ENCODE results near the gene BBS5.
"Not testable (repeated sequence)": the region's sequence is repeated elsewhere in the genome, so short reads cannot be mapped to it uniquely, and the experiment has no call there.

BBS5 gene

DNA sequence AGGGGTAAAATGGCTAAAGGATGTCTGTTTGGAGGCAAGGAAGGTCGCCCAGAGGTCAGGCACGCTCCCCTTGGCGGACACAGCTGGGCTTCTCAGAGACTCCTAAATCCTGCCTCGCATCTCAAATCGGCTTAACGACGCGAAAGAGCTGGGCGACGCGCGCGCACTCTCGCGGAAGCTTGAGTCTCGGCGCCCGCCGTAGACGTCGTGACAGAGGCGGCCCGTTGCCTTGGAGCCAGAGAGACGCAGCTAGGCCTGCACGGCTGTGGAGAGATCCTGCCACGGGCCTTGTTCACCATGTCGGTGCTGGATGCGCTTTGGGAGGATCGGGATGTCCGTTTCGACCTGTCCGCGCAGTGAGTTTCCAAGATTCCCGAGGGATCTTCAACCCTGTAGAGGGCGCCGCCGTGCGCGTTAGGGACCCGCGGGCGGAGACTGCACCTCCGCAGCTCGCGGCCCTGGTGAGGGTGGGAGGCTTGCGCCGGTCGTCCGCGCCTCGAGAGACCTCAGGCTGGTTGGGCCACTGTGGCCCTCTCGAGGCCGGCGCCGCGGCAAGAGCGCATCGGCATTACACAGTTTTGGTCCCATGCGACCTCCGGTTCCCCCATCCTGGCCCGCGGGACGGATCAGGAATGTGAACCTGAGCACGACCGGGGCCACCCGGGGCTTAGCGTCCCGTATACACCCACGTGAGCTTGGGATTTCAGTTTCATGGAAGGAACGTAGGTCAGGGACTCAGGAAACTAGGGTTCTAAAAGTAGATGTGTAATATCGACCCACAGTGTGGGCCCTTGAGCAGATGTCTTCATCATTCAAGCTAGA is at the start of gene BBS5:
Gene BBS5 (plus strand): TSS at position 238 of the 822 bp plus-strand sequence. CDS start 60 bp downstream, at position 298.
- peak; percentile 64 for DNase-seq (ENCODE audit: low spot score)

DNA sequence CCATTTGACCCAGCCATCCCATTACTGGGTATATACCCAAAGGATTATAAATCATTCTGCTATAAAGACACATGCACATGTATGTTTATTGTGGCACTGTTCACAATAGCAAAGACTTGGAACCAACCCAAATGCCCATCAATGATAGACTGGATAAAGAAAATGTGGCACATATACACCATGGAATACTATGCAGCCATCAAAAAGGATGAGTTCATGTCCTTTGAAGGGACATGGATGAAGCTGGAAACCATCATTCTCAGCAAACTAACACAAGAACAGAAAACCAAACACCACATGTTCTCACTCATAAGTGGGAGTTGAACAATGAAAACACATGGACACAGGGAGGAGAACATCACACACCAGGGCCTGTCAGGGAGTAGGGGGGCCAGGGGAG is 47.5 kb upstream of the BBS5 start:
- DNase-seq (ENCODE audit: low spot score) = not testable (repeated sequence)

DNA sequence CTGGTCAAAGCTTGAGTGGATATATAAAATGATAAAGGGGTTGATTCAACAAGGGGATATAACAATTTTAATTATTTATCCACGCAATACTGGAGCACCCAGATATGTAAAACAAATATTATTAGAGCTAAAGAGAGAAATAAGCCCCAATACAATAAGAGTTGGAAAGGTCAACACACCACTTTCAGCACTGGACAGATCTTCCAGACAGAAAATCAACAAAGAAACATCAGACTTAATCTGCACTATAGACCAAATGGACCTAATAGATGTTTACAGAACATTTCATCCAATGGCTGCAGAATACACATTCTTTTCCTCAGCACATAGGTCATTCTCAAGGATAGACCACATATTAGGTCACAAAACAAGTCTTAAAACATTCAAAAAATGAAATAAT is 45.1 kb upstream of the BBS5 start:
- DNase-seq (ENCODE audit: low spot score) = not testable (repeated sequence)

DNA sequence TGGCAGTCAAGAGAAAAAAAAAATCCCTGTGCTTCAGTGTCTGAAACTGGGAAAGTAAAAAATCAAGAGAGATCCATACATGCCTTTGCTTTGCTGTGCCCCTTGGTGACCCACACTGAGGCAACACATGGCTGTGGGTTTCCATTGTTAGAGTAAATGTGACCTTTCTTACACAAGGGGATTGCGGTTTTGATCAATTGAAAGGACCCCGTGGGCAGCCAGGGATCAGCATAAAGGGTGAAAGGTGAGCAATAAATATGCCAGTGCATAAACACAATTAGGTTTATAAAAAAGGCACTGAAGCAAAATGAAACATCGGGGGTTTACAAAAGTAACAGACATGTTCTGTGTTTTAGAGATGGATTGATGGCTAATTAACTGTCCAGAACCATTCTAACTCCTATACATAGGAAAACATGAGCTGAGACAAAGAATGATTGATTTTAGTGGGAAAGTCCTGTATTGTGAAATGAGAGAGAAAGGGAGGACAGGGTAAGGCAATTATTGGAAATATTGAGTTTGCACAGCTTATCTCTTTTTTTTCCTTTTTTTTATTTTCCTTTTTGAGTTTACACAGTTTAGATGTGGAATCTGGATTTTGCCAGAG is 40.7 kb upstream of the BBS5 start:
- DNase-seq (ENCODE audit: low spot score) = no peak

DNA sequence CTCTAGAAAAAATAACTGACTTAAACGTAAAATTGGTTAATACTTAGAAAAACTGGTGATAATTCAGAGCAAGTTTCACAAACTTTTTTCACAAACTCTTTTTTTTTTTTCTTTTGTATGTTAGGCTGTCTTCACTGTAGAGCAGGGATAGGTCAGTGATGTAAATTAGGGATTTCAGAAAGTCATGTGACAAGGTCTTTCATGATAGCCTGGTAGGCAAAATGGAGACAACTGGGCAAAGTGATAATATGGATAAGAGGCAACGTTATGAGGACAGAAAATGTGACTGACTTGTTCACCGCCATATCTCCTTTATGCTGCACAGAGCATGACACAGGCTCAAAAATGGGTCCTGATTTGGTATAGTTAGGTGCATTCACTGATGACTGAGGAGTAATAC is 39.4 kb upstream of the BBS5 start:
- DNase-seq (ENCODE audit: low spot score) = no peak

DNA sequence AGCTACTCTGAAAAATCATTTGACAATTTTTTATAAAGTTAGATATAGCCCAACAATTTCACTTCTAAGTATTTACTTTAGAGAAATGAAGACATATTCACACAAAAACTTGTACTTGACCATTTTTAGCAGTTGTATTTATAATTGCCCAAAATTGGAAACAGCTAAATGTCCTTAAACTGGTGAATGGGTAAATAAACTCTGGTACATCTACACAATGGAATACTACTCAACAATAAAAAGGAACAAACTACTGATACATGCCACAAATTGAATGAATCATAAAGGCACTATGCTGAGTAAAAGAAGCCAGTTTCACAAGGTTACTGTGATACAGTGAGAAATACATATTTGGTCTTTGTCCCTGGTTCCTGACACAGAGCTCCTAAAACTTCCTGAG is 32.8 kb upstream of the BBS5 start:
- no peak for DNase-seq (ENCODE audit: low spot score)

DNA sequence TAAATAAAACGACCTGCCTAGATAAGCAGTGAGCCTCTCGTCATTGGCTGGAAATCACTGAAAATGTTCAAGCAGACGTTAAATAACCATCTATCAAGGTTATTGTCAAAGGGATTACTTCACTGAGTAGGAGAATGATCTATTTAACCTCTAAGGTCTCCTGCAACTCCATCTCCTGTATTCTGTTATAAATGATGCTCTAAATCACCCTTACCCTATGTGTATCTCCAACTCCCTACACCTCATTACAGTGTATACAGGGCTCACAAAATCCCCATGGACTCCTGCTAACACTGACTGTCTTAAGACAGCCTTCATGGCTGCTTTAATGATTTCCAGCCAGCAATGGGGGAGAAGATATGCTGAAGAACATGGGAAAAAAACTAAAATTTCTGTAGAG is 31.0 kb upstream of the BBS5 start:
- no peak for DNase-seq (ENCODE audit: low spot score)

DNA sequence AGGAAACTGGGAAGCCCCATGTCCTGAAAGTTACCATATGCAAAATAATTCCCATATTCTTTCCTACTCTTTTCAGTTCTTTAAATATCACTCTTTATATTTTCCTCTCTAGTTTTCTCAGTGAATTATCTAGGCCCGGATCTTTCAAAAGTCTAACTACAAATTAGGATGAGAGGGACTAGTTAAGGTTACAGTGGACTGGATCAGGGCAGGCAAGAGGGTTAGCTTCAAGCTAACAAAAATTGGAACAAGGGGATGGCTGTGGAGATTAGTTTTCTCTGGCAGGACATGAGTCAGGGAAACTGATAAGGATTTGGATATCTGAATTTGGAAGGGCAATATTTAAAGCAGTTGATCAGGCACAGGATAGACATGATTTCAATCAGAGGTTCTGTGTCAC is 30.4 kb upstream of the BBS5 start:
- DNase-seq (ENCODE audit: low spot score) = no peak

DNA sequence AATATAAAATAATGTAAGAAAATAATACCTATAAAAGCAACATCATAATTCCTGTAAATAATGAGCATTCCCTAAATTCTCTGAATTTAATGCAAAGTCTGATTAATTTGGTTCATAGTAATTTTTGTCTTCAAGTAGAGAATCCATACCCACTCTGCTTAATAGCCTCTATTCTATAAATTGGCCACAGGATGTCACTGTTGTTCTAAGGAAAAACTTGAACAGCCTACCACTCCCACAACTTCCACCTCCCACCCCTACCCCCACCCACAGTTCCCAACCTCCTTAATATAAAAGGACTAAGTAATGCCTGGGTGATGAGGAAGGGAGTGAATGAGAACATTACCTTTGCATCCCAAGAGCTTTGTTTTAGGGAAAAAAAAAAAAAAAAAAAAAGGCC is 27.2 kb upstream of the BBS5 start:
- DNase-seq (ENCODE audit: low spot score) = peak; percentile 53

DNA sequence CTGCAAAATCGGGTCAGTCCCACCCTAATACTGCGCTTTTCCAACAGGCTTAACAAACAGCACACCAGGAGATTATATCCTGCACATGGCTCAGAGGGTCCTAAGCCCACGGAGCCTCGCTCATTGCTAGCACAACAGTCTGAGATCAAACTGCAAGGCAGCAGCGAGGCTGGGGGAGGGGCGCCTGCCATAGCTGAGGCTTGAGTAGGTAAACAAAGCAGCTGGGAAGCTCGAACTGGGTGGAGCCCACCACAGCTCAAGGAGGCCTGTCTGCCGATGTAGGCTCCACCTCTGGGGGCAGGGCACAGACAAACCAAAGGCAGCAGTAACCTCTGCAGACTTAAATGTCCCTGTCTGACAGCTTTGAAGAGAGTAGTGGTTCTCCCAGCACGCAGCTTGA is 26.2 kb upstream of the BBS5 start:
- not testable (repeated sequence) for DNase-seq (ENCODE audit: low spot score)

DNA sequence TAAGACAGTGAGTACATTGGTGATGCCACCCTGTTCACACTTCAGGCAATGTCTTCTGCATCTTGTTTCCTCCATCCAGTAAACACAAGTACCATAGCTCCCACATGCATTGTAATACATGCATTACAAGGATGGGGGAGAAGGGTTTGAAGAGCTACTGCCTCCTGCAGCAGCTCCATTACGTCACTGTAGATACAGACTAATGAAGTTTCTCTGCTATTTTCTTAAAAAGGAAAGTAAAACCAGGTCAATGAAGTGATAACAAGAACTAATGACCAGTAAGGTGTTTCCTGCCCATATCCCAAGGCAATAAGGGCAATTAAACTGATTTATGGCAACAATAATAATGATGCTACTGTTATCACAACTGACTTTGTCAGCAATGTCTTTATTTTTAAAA is 18.2 kb upstream of the BBS5 start:
- DNase-seq (ENCODE audit: low spot score) = no peak

DNA sequence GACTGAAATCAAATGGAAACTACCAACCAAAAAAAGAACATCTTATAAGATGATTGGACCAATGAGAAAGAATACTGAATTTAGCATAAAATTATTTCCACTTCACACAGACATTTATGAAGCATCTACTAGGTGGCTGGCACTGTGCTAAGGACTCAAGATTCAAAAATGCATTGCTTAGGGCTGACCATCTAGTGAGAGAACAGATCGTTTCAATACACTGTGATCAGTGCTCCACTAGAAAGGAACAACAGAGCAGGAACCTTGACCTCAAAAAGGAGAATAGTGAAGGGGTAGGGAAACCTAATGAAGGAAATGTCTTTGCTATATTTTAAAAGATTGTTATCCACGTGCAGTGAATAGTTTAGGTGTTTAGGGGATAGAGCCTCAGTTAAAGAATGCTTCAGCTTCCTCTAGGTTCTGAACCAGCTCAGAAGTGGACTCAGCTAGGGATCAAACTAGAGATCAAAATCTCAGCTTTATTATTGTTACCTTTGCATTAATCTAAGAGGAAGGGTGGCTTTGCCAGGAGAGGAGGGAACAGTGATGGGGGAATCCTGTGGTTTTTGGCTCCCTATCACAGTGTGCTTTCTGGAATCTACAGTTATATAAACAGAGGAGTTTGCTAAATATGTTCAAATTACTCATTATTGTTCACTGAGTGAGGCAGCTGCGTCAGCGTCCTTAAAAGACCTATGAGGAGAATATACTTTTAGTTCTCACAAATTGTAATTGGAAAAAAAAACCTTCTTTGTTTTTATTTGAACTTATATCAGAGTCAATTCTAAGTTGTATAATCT is 16.2 kb upstream of the BBS5 start:
- DNase-seq (ENCODE audit: low spot score) = no peak

DNA sequence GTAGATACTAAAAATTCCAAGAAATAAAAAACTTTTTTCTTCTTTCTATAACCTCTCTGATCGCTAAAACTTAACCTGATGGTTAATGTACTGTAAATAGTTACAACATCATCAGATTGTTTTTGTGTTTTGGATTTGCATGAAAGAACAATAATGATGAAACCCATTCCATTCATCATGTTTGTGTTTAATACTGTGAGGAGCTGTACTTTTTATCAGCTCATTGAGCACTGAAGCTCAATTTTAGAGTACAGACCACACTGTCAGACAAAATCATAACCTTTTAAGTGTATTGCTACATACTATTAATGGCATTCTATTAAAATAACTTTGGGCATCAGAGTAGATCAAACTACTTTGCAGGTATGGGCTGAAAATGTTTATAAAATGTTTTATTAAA is 14.8 kb upstream of the BBS5 start:
- DNase-seq (ENCODE audit: low spot score) = no peak

DNA sequence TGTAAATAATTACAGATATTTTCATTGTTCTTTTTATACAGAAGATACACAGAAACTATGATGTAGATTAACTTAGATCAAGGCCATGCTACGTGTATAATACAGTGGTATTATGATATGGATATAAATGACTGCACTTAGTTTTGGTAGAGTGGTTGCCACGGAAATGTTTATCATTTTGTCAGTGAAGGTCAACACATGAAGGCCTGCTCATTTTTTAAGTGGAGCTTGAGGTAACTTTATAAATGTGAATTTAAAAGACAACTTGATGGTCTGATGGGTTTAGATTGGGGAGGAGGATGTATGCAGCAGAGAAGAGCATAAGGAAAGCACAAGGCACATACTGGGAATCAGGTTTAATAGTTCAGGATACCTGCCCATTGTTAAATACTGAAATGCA is 14.4 kb upstream of the BBS5 start:
- no peak for DNase-seq (ENCODE audit: low spot score)

DNA sequence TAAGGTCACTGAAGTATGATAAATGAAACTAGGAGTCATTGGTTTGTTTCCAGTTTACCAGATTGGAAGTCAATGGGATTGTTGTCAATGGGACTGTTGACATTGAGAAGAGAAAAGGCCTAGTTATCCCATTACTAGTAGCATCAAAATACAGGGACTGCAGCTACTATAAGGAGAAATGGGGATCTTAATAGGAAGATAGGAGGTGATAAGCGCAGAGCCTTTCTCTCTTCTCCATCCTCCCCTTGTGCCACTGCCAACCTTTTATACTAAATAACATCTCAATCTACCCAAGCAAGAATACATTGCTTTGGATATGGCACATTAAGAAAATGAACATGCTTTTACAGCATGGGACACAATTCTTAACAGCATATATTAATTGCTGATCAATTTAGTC is 10.5 kb upstream of the BBS5 start:
- no peak for DNase-seq (ENCODE audit: low spot score)

DNA sequence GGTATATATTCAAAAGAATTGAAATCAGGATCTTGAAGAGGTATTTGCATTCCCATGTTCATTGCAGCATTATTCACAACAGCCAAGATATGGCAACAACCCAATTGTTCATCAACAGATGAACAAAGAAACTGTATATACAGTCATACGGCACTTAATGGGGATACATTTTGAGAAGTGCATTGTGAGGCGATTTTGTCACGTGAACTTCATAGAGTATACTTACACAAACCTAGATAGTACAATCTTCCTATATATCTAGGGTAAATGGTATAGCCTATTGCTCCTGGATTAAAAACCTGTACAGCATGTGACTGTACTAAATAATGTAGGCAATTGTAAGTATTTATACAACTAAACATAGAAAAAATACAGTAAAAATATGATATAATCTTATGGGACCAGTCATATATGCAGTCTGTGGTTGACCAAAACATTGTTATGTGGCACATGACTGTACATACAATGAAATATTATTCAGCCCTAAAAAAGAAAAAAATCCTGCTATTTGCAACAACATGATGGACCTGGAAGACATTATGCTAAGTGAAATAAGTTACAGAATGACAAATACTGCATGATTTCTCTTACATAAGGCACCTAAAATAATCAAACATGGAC is 9.2 kb upstream of the BBS5 start:
- DNase-seq (ENCODE audit: low spot score) = no peak

DNA sequence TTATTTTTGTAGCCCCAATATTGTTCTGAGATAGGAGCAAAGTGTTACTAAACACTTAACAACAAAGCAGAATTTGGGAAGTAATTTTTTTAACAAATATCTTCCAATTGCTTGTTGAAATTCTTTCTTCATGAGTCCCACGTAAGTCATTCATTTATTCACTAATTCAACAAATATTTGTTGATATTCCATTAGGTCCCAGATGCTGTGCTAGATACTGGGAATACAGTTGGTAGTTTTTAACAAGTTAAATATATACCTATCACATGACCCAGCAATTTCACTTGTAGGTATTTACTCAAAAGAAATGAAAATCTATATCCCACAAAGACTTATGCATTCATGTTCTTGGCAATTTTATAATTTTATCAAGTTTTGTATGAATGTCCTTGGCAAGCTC is 7.0 kb upstream of the BBS5 start:
- DNase-seq (ENCODE audit: low spot score) = no peak

DNA sequence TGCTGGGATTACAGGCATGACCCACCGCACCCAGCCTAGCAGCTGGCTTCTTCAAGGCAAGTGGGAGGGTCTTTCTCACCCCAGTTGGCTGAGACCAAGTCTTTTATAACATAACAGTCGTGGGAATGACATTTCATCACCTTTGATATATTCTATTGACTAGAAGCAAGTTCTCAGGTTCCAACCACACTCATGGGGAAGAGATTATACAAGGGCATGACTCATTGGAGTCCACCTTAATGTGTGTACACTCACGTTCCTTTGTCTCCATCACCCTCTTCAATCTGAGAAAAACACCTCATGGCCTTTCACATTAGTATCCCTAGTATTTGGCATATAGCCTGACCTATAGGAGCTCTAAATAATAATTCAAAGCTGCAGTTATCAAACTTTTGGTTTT is 2.8 kb upstream of the BBS5 start:
- peak; percentile 75 for DNase-seq (ENCODE audit: low spot score)

DNA sequence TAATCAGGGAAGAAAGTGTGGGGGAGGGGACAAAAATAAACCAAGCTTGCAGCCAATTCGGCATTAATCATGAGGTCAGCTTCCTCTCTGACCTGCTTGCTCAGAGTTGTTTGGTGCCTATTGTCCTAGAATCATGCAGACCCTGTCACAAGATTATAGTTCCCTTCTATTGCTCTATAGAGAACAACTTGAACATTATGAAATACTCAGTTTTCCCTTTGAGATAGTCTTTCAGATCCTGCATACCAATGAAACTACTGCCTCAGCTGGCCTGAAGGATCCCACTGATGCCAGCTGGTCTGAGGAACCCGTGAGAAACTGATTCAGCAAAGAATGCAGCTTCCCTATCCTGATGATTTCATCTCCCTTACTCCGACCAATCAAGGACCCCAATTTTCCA is 955 bp upstream of the BBS5 start:
- DNase-seq (ENCODE audit: low spot score) = no peak

DNA sequence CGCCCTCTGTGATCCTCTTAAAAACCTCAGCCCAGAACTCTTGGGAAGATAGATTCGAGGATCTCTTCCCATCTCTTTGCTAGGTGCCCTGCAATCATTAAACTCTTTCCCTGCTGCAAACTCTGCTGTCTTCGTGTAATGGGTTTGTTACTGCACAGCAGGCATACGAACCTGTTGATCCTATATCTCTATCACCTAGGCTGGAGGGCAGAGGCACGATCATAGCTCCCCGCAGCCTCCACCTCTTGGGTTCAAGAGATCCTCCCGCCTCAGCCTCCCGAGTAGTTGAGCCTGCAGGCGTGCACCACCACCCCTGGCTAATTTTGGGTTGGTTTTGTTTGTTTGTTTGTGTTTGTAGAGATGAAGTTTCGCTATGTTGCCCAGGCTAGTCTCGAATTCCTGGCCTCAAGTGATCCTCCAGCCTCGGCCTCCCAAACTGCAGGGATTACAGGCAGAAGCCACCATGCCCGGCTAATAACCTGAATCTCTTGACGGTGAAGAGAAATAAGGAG is 493 bp upstream of the BBS5 start:
- DNase-seq (ENCODE audit: low spot score) = no peak

DNA sequence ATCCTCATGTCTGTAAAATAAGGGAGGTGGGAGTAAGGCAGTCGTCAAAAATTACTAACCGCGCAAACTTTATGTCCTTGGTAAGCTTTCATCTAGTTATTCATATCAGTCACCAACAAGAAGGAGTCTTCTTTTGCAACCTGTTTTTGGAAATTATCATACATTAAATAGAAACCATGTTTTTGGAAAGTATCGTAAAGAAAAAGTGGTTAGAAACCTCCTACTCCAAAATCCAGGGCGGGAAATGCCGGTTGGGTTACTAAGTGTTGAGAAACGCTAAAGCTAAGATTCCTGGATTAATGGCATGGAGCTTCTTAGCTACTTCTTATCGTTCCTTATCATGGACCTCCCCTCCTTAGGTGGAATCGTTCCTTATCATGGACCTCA is 778 bp downstream of the BBS5 start:
- no peak for DNase-seq (ENCODE audit: low spot score)

DNA sequence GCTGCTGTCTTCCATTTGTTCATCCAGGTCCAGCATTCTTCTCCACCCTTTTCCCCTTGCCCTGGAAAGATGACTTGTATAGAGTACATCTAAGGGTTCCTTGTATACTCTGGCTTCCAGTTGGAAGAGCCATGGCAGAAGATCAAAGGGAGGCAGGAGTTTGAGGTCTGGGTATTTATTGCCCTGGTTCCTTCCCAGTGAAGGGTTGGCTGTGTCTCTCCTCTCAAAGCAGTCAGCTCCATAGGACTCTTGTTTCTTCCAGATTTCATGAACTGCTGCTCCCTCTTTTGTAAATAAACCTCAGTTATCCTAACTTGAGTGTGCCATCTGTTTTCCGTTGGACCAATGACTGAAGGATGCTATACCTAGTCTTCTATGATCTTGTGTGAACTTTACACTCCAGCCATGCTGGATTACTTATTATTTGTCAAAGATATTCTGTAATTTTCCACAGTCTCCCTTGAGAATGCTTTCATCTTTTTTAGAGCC is 6.4 kb downstream of the BBS5 start:
- DNase-seq (ENCODE audit: low spot score) = peak; percentile 56

Data from SW480 (cell line).